Measurements from ENCODE around the gene CNTN1.

DNA sequence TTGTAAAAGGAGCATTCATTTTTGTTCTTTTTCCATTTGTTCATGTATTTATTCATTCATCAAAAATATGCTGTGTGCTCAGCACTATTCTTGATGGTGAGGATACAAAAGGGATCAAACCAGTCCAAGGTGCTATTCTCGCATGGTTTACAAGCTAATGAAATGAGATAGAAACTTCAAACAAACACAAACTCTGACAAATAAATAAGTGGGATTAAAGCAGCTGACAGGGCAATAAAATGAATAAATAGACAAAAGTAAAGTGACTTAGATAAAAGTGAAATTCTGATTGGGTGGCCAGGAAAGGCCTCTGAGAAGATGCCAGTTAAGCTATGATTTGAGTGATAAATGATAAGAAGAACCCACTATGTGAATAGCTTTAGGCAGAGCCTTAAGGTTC lies 333.9 kb downstream of the CNTN1 start:
- TF ChIP-seq CTCF (IDR thresholded peaks at IDR 0.05) (no peak), POLR2A (IDR thresholded peaks at IDR 0.05) (no peak)
